GM12878 (cell line): ENCODE data around the gene STARD8. TPM values are rescaled to one million over a fixed set of nuclear protein-coding genes. Genes with fewer than 3 reads are reported as not detected.

Source experiments
- ATAC-seq: fragments of 200-7000 bp; cut with Tn5 transposase; 3 replicates; pipeline ENCODE4 v1.9.1; 2020; ENCODE audit warnings: mild to moderate bottlenecking, moderate library complexity
- BruUV-seq: library from RNA; stranded (reverse); fragments of 400-500 nt; replicated peaks from 2 replicates; lab custom pipeline; 2021; lab: Mats Ljungman, UMichigan
- CTCF ChIA-PET: fragments of 300-600 bp; sonication (Branson Sonifier 250); formaldehyde crosslinking; extraction: SDS; loops from one replicate; lab custom pipeline; 2021; ENCODE audit warnings: inconsistent platforms; lab: Yijun Ruan, JAX
- POLR2A ChIA-PET: fragments of 350-600 bp; formaldehyde crosslinking; extraction: SDS; loops from one replicate; lab custom pipeline; 2021; ENCODE audit warnings: inconsistent platforms; lab: Charles Lee
- RAD21 ChIA-PET: fragments of 300-600 bp; sonication (Branson Sonifier 250); formaldehyde crosslinking; loops from one replicate; lab custom pipeline; 2023; ENCODE audit warnings: antibody characterized with exemption; ENCODE audit not compliant: unreplicated experiment; lab: Charles Lee
- SMC1A ChIA-PET: fragments of 300-600 bp; sonication (Branson Sonifier 250); formaldehyde crosslinking; loops from one replicate; lab custom pipeline; 2023; ENCODE audit not compliant: unreplicated experiment, uncharacterized antibody; lab: Charles Lee
- DNase-seq: peaks from one replicate; pipeline ENCODE4 v3.0.0-alpha.2; 2011; ENCODE audit warnings: low read depth, low spot score
- FAIRE-seq: peaks from 3 replicates; lab custom pipeline; 2011; peaks lifted over from hg19 to GRCh38; lab: Jason Lieb, UNC
- H2AFZ ChIP-seq: 2 replicates; pipeline ENCODE4 v1.6.0; 2011; ENCODE audit warnings: low read depth, low read length, control low read depth; ENCODE audit not compliant: control insufficient read depth
- H3K27ac ChIP-seq: 2 replicates; pipeline ENCODE4 v1.5.1; 2011; ENCODE audit warnings: control low read depth; ENCODE audit not compliant: control insufficient read depth, insufficient read depth
- H3K27me3 ChIP-seq, 2 experiments: replicated peaks in 1 of 2; 2 replicates each; pipeline versions ENCODE4 v1.6.0 to v1.6.1; 2011; ENCODE audit warnings: low read length in 1 of 2; ENCODE audit not compliant: control insufficient read depth in 2 of 2, insufficient read depth in 2 of 2
- H3K36me3 ChIP-seq, 2 experiments: 2 replicates each; pipeline ENCODE4 v1.5.1; 2011; ENCODE audit warnings: low read length in 1 of 2; ENCODE audit not compliant: control insufficient read depth in 2 of 2, insufficient read depth in 2 of 2
- H3K4me1 ChIP-seq: 2 replicates; pipeline ENCODE4 v1.6.1; 2011; ENCODE audit warnings: mild to moderate bottlenecking, low read length, moderate library complexity, mixed read lengths; ENCODE audit not compliant: control insufficient read depth, insufficient read depth
- H3K4me2 ChIP-seq: 2 replicates; pipeline ENCODE4 v1.6.0; 2011; ENCODE audit warnings: control low read depth; ENCODE audit not compliant: control insufficient read depth, insufficient read depth
- H3K4me3 ChIP-seq: fragments of 200-600 bp; sonication (generic); 2 replicates; pipeline ENCODE4 v1.5.1; 2016
- H3K79me2 ChIP-seq: 2 replicates; pipeline ENCODE4 v1.6.0; 2011; ENCODE audit warnings: low read length; ENCODE audit not compliant: control insufficient read depth, insufficient read depth
- H3K9ac ChIP-seq: 2 replicates; pipeline ENCODE4 v1.8.0; 2011; ENCODE audit warnings: low read length, control low read depth, mixed read lengths; ENCODE audit not compliant: control insufficient read depth, insufficient read depth
- H3K9me3 ChIP-seq: replicated peaks from 3 replicates; pipeline ENCODE4 v1.5.1; 2011; ENCODE audit warnings: mild to moderate bottlenecking, low read length; ENCODE audit not compliant: control insufficient read depth, insufficient read depth
- H4K20me1 ChIP-seq: 2 replicates; pipeline ENCODE4 v1.6.0; 2011; ENCODE audit not compliant: control insufficient read depth, insufficient read depth
- POLR2AphosphoS5 ChIP-seq: IDR thresholded peaks from 2 replicates; pipeline ENCODE4 v1.6.1; 2011; ENCODE audit warnings: mild to moderate bottlenecking, low read length, inconsistent platforms
- RAD21 ChIP-seq: IDR thresholded peaks from 2 replicates; pipeline ENCODE4 v1.6.1; 2011; ENCODE audit warnings: mild to moderate bottlenecking, low read depth, low read length, moderate library complexity; ENCODE audit not compliant: insufficient read depth
- SMC3 ChIP-seq: IDR thresholded peaks from 2 replicates; pipeline ENCODE4 v1.6.1; 2011; ENCODE audit warnings: low read length, improper control_type of control experiment, borderline replicate concordance
- WGBS: methylation state at CpG from one replicate; pipeline ENCODE4 v1.1.6; 2016; ENCODE audit warnings: low lambda C conversion rate; ENCODE audit not compliant: insufficient replicate concordance, insufficient coverage; ENCODE audit errors: missing lambda C conversion rate; 5-methylcytosine and 5-hydroxymethylcytosine counted together
- in situ Hi-C: fragments of 300-500 bp; cut with MboI; formaldehyde crosslinking; loops from 9 replicates; pipeline ENCODE4 v1.14.3; 2018; ENCODE audit warnings: mixed read lengths
- intact Hi-C: fragments of 100-400 bp; cut with micrococcal nuclease; formaldehyde crosslinking; loops from one replicate; pipeline ENCODE4 v1.14.2; 2022; ENCODE audit not compliant: unreplicated experiment
- polyA plus RNA-seq, 11 experiments: library from polyadenylated mRNA; depleted of rRNA in 4 of 11; unstranded in 6 of 11; stranded (reverse) in 5 of 11; fragments of >200 nt; fragmentation: Nextera tagmentation in 4 of 11; fragmentation: Illumina TruSeq in 1 of 11; extraction: Ambion mirVana in 4 of 11; extraction: Trizol in 1 of 11; gene quantifications; 1 replicate in 1 of 11; 2 replicates in 10 of 11; pipeline versions ENCODE4 v1.2.1 to v1.2.3, GENCODE V29; 2011 to 2016; ENCODE audit warnings: inconsistent platforms in 2 of 11, missing spikeins in 2 of 11, low read depth in 1 of 11
- total RNA-seq, 4 experiments: library from RNA; depleted of rRNA in 3 of 4; stranded (reverse); fragments of >200 nt in 3 of 4; fragmentation: Illumina TruSeq in 1 of 4; extraction: Trizol in 1 of 4; gene quantifications; 2 replicates each; pipeline versions ENCODE4 v1.2.1 to v1.2.3, GENCODE V29; 2013 to 2021
- TF ChIP-seq, protein P1 (sequence below): fragments of 450-650 bp; IDR thresholded peaks from 2 replicates; pipeline ENCODE4 v1.6.1; 2014; ENCODE audit warnings: mild to moderate bottlenecking
- TF ChIP-seq, protein P2 (sequence below), 3 experiments: IDR thresholded peaks in 2 of 3; conservative IDR thresholded peaks in 1 of 3; 2 replicates each; pipeline ENCODE4 v1.5.1; 2011; ENCODE audit warnings: low read depth in 3 of 3, low read length in 3 of 3, mild to moderate bottlenecking in 3 of 3, control low read depth in 2 of 3, moderate library complexity in 2 of 3, inconsistent platforms in 1 of 3, mixed read lengths in 1 of 3; ENCODE audit not compliant: control insufficient read depth in 2 of 3, insufficient read depth in 1 of 3; ENCODE audit errors: extremely low read depth in 1 of 3

STARD8 gene
- total and polyA plus RNA-seq, 10 of the 15 experiments (the other 5 are each of a cell fraction or from before 2014, with no cell fraction given), result 0.03 to 0.14 (median 0.07) TPM; not detected in 6

DNA sequence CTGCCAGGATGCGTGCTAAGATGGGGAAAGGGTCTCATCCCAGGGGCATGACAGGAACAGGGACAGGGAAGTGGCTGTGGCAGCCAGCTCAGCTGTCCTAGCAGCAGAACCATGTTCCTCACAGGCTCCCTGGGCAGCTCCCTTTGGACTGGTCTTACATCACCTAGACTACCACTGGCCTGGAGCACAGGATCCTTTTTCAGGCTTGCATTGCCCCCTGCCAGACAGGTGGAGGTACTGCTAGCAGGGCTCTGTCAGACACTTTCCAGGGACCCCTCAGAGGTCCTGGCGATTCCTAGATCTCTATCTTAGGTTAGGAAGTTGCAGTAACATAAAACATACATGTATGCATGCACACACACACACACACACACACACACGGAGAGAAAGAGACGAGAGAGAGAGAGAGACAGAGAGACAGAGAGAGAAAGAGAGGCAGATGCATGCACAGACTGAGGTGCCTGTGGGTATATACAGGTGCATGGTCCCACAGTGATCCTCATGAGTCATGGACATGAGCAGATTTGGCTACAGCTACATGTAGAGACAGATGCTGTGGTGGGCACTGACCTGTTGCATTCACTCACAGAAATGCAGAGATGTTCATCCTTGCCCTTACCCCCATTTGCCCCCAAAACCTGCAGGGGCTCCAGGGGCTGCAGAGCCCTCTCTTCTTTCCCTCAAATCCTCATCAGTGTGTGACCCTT, 63.6 kb downstream of the STARD8 start:
- DNase-seq (no peak), FAIRE-seq (no peak), ATAC-seq (peak; percentile 75)
- no peak overlapping the region for H3K27ac ChIP-seq
- H3K4me1 ChIP-seq, result no peaks in the 10 kb centered on the region
- in situ Hi-C loops (loop anchor here (5.0 kb wide), 2 partner anchors 204 to 514 kb away; no protein-coding TSS in a partner anchor), intact Hi-C loops (loop anchor here (1.0 to 5.0 kb wide), 2 partner anchors 200 to 514 kb away; no protein-coding TSS in a partner anchor)
- H3K79me2 ChIP-seq, result no peaks in the 10 kb centered on the region
- H3K36me3 ChIP-seq, result no peaks in the 10 kb centered on the region
- no peak overlapping the region for H3K4me3 ChIP-seq
- H3K27me3 ChIP-seq, result no peaks in the 10 kb centered on the region
- 4% methylated on average over 4 of the region's 4 CpGs for WGBS
- RAD21 ChIA-PET, result interaction anchor here (0.6 to 1.9 kb wide), 6 partner anchors 22 to 514 kb away, joined by 3 to 12 read pairs (median 4); no protein-coding TSS in a partner anchor
- BruUV-seq, result no TSS peak
- H3K4me2 ChIP-seq, result no peak overlapping the region
- POLR2A ChIA-PET, result no interaction called here
- peak; percentile 67 for TF ChIP-seq SMC3
- peak; percentile 76 for TF ChIP-seq RAD21
- TF ChIP-seq, protein P1, sequence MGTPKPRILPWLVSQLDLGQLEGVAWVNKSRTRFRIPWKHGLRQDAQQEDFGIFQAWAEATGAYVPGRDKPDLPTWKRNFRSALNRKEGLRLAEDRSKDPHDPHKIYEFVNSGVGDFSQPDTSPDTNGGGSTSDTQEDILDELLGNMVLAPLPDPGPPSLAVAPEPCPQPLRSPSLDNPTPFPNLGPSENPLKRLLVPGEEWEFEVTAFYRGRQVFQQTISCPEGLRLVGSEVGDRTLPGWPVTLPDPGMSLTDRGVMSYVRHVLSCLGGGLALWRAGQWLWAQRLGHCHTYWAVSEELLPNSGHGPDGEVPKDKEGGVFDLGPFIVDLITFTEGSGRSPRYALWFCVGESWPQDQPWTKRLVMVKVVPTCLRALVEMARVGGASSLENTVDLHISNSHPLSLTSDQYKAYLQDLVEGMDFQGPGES, result no peak
- TF ChIP-seq, protein P2, sequence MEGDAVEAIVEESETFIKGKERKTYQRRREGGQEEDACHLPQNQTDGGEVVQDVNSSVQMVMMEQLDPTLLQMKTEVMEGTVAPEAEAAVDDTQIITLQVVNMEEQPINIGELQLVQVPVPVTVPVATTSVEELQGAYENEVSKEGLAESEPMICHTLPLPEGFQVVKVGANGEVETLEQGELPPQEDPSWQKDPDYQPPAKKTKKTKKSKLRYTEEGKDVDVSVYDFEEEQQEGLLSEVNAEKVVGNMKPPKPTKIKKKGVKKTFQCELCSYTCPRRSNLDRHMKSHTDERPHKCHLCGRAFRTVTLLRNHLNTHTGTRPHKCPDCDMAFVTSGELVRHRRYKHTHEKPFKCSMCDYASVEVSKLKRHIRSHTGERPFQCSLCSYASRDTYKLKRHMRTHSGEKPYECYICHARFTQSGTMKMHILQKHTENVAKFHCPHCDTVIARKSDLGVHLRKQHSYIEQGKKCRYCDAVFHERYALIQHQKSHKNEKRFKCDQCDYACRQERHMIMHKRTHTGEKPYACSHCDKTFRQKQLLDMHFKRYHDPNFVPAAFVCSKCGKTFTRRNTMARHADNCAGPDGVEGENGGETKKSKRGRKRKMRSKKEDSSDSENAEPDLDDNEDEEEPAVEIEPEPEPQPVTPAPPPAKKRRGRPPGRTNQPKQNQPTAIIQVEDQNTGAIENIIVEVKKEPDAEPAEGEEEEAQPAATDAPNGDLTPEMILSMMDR (IDR thresholded peaks at IDR 0.05 in 2 of 3, conservative IDR thresholded peaks at IDR 0.05 in 1 of 3; ENCODE audit: control insufficient read depth in 2 of 3, extremely low read depth in 1 of 3, insufficient read depth in 1 of 3, low read depth in 3 of 3, low read length in 3 of 3), result peak; percentile 49 to 53 (median 49); a peak in 5 of 6 replicates
- no peak for TF ChIP-seq POLR2AphosphoS5
- no peak overlapping the region for H3K9ac ChIP-seq
- CTCF ChIA-PET, result interaction anchor here (0.7 to 2.6 kb wide), 5 partner anchors 10 to 515 kb away, joined by 3 to 15 read pairs (median 4); no protein-coding TSS in a partner anchor
- no peaks in the 10 kb centered on the region for H4K20me1 ChIP-seq
- SMC1A ChIA-PET, result interaction anchor here (1.3 to 2.2 kb wide), 3 partner anchors 99 to 514 kb away, joined by 3 to 13 read pairs (median 11); no protein-coding TSS in a partner anchor
- no peak overlapping the region for H2AFZ ChIP-seq
- H3K9me3 ChIP-seq, result no peaks in the 10 kb centered on the region
